ENCODE data around the gene KDM4C. TPM values are rescaled to one million over a fixed set of nuclear protein-coding genes. Genes with fewer than 3 reads are reported as not detected.

KDM4C gene
- total RNA-seq, 1 experiment from 2014 or later = 16.8 TPM

DNA sequence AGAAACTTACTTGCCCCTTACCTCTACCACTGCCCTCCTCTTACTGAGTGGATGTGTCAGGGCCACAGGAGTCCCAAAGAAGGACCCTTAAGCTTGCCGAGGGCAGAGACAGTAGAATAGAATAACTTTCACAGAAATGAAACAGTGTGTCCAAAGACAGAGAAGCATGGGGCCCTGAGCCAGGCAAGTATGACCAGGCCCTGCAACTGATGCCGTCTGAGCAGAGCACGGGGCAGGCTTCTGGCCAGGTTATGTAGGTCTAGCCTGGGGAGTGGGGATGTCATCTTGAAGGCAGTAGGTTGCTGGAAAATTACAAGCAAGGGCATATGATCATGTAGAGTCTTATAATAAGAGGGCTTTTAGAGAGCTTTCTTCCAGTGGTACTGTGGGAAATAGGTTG lies 415.4 kb downstream of the KDM4C start:
- Histone ChIP-seq H3K4me2 (ENCODE audit: low read length) (no peak overlapping the region), H3K9me3 (ENCODE audit: control insufficient read depth in 1 of 2, insufficient read depth in 1 of 2, low read depth in 1 of 2, low read length in 2 of 2) (no peaks in the 10 kb centered on the region), H3K27me3 (ENCODE audit: insufficient read depth, low read length) (no peaks in the 10 kb centered on the region), H3K27ac (ENCODE audit: low read depth, low read length) (no peak overlapping the region), H3K9ac (ENCODE audit: low read length) (no peak overlapping the region), H3K79me2 (ENCODE audit: insufficient read depth, low read length) (no peaks in the 10 kb centered on the region), H4K20me1 (ENCODE audit: insufficient read depth) (no peaks in the 10 kb centered on the region), H3K4me1 (ENCODE audit: control insufficient read depth in 1 of 2, insufficient read depth in 2 of 2, low read length in 2 of 2) (no peaks in the 10 kb centered on the region), H3K36me3 (ENCODE audit: control insufficient read depth in 1 of 2, insufficient read depth in 2 of 2, low read length in 2 of 2) (no peaks in the 10 kb centered on the region), H3K4me3 (replicated peaks in 1 of 2; ENCODE audit: low read depth in 1 of 2, low read length in 2 of 2) (no peak overlapping the region), H2AFZ (ENCODE audit: low read depth, low read length, poor library complexity, severe bottlenecking) (no peak overlapping the region), H3K9me2 (ENCODE audit: insufficient read depth) (no peaks in the 10 kb centered on the region)
- no TSS peak for BruUV-seq (replicated peaks)
- RAD21 ChIA-PET (ENCODE audit: low non-redundant PET in 1 of 2, low total read pairs in 2 of 2, uncharacterized antibody in 2 of 2, unreplicated experiment in 2 of 2) = no interaction called here
- no peak for DNase-seq (ENCODE audit: low read depth, low spot score)
- TF ChIP-seq ZFX (IDR thresholded peaks at IDR 0.05) (no peak), CBX3 (IDR thresholded peaks at IDR 0.05; ENCODE audit: low read depth) (no peak), SP1 (IDR thresholded peaks at IDR 0.05; ENCODE audit: low read depth) (no peak), SRF (IDR thresholded peaks at IDR 0.05; ENCODE audit: low read depth) (no peak), CEBPB (IDR thresholded peaks at IDR 0.05; ENCODE audit: low read depth) (no peak), YY1 (IDR thresholded peaks at IDR 0.05; ENCODE audit: extremely low read depth, insufficient replicate concordance, low read depth, low read length) (no peak), TCF7L2 (IDR thresholded peaks at IDR 0.05; ENCODE audit: borderline replicate concordance, extremely low read depth, insufficient read depth, insufficient read length) (no peak), ZNF274 (IDR thresholded peaks at IDR 0.05; ENCODE audit: low read depth, low read length) (no peak), SIN3A (IDR thresholded peaks at IDR 0.05; ENCODE audit: low read depth) (no peak), ELF1 (IDR thresholded peaks at IDR 0.05; ENCODE audit: borderline replicate concordance, low read depth) (no peak), EZH2phosphoT487 (IDR thresholded peaks at IDR 0.05; ENCODE audit: borderline replicate concordance) (no peak), POLR2A (IDR thresholded peaks at IDR 0.05; ENCODE audit: borderline replicate concordance, extremely low read depth, insufficient read depth, insufficient read length) (no peak), EZH2 (IDR thresholded peaks at IDR 0.05) (no peak), POLR2AphosphoS5 (IDR thresholded peaks at IDR 0.05; ENCODE audit: low read depth, low read length) (no peak), JUND (IDR thresholded peaks at IDR 0.05) (no peak)
- TF ChIP-seq, protein P1, sequence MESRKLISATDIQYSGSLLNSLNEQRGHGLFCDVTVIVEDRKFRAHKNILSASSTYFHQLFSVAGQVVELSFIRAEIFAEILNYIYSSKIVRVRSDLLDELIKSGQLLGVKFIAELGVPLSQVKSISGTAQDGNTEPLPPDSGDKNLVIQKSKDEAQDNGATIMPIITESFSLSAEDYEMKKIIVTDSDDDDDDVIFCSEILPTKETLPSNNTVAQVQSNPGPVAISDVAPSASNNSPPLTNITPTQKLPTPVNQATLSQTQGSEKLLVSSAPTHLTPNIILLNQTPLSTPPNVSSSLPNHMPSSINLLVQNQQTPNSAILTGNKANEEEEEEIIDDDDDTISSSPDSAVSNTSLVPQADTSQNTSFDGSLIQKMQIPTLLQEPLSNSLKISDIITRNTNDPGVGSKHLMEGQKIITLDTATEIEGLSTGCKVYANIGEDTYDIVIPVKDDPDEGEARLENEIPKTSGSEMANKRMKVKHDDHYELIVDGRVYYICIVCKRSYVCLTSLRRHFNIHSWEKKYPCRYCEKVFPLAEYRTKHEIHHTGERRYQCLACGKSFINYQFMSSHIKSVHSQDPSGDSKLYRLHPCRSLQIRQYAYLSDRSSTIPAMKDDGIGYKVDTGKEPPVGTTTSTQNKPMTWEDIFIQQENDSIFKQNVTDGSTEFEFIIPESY (IDR thresholded peaks at IDR 0.05; ENCODE audit: extremely low read depth, insufficient replicate concordance, low read length) = no peak
- TF ChIP-seq, protein P2, sequence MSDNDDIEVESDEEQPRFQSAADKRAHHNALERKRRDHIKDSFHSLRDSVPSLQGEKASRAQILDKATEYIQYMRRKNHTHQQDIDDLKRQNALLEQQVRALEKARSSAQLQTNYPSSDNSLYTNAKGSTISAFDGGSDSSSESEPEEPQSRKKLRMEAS (IDR thresholded peaks at IDR 0.05) = no peak
- TF ChIP-seq, protein P3, sequence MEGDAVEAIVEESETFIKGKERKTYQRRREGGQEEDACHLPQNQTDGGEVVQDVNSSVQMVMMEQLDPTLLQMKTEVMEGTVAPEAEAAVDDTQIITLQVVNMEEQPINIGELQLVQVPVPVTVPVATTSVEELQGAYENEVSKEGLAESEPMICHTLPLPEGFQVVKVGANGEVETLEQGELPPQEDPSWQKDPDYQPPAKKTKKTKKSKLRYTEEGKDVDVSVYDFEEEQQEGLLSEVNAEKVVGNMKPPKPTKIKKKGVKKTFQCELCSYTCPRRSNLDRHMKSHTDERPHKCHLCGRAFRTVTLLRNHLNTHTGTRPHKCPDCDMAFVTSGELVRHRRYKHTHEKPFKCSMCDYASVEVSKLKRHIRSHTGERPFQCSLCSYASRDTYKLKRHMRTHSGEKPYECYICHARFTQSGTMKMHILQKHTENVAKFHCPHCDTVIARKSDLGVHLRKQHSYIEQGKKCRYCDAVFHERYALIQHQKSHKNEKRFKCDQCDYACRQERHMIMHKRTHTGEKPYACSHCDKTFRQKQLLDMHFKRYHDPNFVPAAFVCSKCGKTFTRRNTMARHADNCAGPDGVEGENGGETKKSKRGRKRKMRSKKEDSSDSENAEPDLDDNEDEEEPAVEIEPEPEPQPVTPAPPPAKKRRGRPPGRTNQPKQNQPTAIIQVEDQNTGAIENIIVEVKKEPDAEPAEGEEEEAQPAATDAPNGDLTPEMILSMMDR (IDR thresholded peaks at IDR 0.05 in 2 of 3, conservative IDR thresholded peaks at IDR 0.05 in 1 of 3; ENCODE audit: borderline replicate concordance in 1 of 3, insufficient read depth in 1 of 3, low read depth in 2 of 3, low read length in 2 of 3) = no peak
- TF ChIP-seq, protein P4, sequence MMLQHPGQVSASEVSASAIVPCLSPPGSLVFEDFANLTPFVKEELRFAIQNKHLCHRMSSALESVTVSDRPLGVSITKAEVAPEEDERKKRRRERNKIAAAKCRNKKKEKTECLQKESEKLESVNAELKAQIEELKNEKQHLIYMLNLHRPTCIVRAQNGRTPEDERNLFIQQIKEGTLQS (IDR thresholded peaks at IDR 0.05) = no peak
- POLR2A ChIA-PET = no interaction called here
- CTCF ChIA-PET = interaction anchor here (1.1 kb wide), 1 partner anchor 9 kb away, joined by 3 read pairs; no protein-coding TSS in a partner anchor
- ATAC-seq = no peak
- intact Hi-C loops (cut with micrococcal nuclease) = loop anchor here (10.0 kb wide), 2 partner anchors 62 to 348 kb away; no protein-coding TSS in a partner anchor
